Measurements from ENCODE around the gene XXYLT1. TPM values are rescaled to one million over a fixed set of nuclear protein-coding genes. Genes with fewer than 3 reads are reported as not detected.

XXYLT1 gene
- polyA plus RNA-seq, 1 donor (not counting 4 experiments of a cell fraction or from before 2014, with no cell fraction given): 11.1 TPM

GRCh38 chr3:195064300-195064931, 206.5 kb downstream of the XXYLT1 start:
- H3K4me2 ChIP-seq (ENCODE audit: control insufficient read depth, extremely low read depth, insufficient read depth, low read depth, low read length): no peak overlapping the region
- H4K20me1 ChIP-seq (ENCODE audit: control insufficient read depth, extremely low read depth, insufficient read depth, low read length): no peaks in the 10 kb centered on the region
- no peaks in the 10 kb centered on the region for H3K9me3 ChIP-seq (ENCODE audit: control insufficient read depth, low read depth, low read length)
- FAIRE-seq (no peak), DNase-seq (ENCODE audit: low read depth, low spot score) (no peak)
- H3K9me1 ChIP-seq (ENCODE audit: control insufficient read depth, extremely low read depth, insufficient read depth, low read length): no peaks in the 10 kb centered on the region
- no peak for TF ChIP-seq CTCF (optimal IDR thresholded peaks at IDR 0.05 in 1 of 3, IDR thresholded peaks at IDR 0.05 in 1 of 3, conservative IDR thresholded peaks at IDR 0.05 in 1 of 3; ENCODE audit: extremely low read depth in 1 of 3, insufficient read depth in 2 of 3, low read length in 3 of 3)
- no peak for TF ChIP-seq EZH2 (IDR thresholded peaks at IDR 0.05; ENCODE audit: low read length)
- peaks cover 0 to 3% of the 10 kb centered on the region in 2 experiments for H3K36me3 ChIP-seq (ENCODE audit: control insufficient read depth in 2 of 2, extremely low read depth in 1 of 2, insufficient read depth in 2 of 2, low read length in 2 of 2)
- no peaks in the 10 kb centered on the region for H3K27me3 ChIP-seq (ENCODE audit: control insufficient read depth, extremely low read depth, insufficient read depth, low read length)
- no peak overlapping the region for H3K9ac ChIP-seq (ENCODE audit: control insufficient read depth, extremely low read depth, insufficient read depth, low read length)
- H3K27ac ChIP-seq (ENCODE audit: control insufficient read depth, insufficient read depth, low read length): no peak overlapping the region
- H3K4me1 ChIP-seq (ENCODE audit: control insufficient read depth, extremely low read depth, insufficient read depth, low read length): no peaks in the 10 kb centered on the region
- no peak overlapping the region for H3K4me3 ChIP-seq (ENCODE audit: control insufficient read depth in 2 of 3, extremely low read depth in 1 of 3, insufficient read depth in 2 of 3, low read depth in 1 of 3, low read length in 3 of 3)
- dilution Hi-C loops (cut with MboI; ENCODE audit: extremely low pct_ligation_motif_present, low sequenced_read_pairs): no loop called here
- H2AFZ ChIP-seq (ENCODE audit: control insufficient read depth, low read length): no peak overlapping the region
- no peaks in the 10 kb centered on the region for H3K79me2 ChIP-seq (ENCODE audit: control insufficient read depth, insufficient read depth, low read length)

GRCh38 chr3:195063581-195064193, 207.3 kb downstream of the XXYLT1 start:
- DNase-seq (ENCODE audit: low read depth, low spot score): no peak
- no peak overlapping the region for H2AFZ ChIP-seq (ENCODE audit: control insufficient read depth, low read length)

More at GRCh38 chr3:195063581-195064193, 207.3 kb downstream of the XXYLT1 start:
- dilution Hi-C loops (cut with MboI; ENCODE audit: extremely low pct_ligation_motif_present, low sequenced_read_pairs): no loop called here
- peak in 1 of 3 experiments; percentile 37 for TF ChIP-seq CTCF (optimal IDR thresholded peaks at IDR 0.05 in 1 of 3, IDR thresholded peaks at IDR 0.05 in 1 of 3, conservative IDR thresholded peaks at IDR 0.05 in 1 of 3; ENCODE audit: extremely low read depth in 1 of 3, insufficient read depth in 2 of 3, low read length in 3 of 3)
- TF ChIP-seq EZH2 (IDR thresholded peaks at IDR 0.05; ENCODE audit: low read length): no peak
- Histone ChIP-seq H3K27ac (ENCODE audit: control insufficient read depth, insufficient read depth, low read length) (no peak overlapping the region), H3K79me2 (ENCODE audit: control insufficient read depth, insufficient read depth, low read length) (no peaks in the 10 kb centered on the region), H4K20me1 (ENCODE audit: control insufficient read depth, extremely low read depth, insufficient read depth, low read length) (no peaks in the 10 kb centered on the region), H3K4me2 (ENCODE audit: control insufficient read depth, extremely low read depth, insufficient read depth, low read depth, low read length) (no peak overlapping the region), H3K9ac (ENCODE audit: control insufficient read depth, extremely low read depth, insufficient read depth, low read length) (no peak overlapping the region), H3K4me3 (ENCODE audit: control insufficient read depth in 2 of 3, extremely low read depth in 1 of 3, insufficient read depth in 2 of 3, low read depth in 1 of 3, low read length in 3 of 3) (no peak overlapping the region), H3K4me1 (ENCODE audit: control insufficient read depth, extremely low read depth, insufficient read depth, low read length) (no peaks in the 10 kb centered on the region), H3K36me3 (ENCODE audit: control insufficient read depth in 2 of 2, extremely low read depth in 1 of 2, insufficient read depth in 2 of 2, low read length in 2 of 2) (peaks cover 0 to 3% of the 10 kb centered on the region in 2 experiments), H3K9me3 (ENCODE audit: control insufficient read depth, low read depth, low read length) (no peaks in the 10 kb centered on the region), H3K27me3 (ENCODE audit: control insufficient read depth, extremely low read depth, insufficient read depth, low read length) (no peaks in the 10 kb centered on the region), H3K9me1 (ENCODE audit: control insufficient read depth, extremely low read depth, insufficient read depth, low read length) (no peaks in the 10 kb centered on the region)
- FAIRE-seq: no peak
